ENCODE data around the gene RTN4R. TPM values are rescaled to one million over a fixed set of nuclear protein-coding genes. Genes with fewer than 3 reads are reported as not detected.

RTN4R gene
- total RNA-seq, 4 donors from 2014 or later, result 0.29 to 0.75 TPM; not detected in 2

GRCh38 chr22:20204311-20204710 lies 63.8 kb downstream of the RTN4R start:
- H3K27me3 ChIP-seq, result no peaks in the 10 kb centered on the region
- DNase-seq, result no peak
- H3K4me1 ChIP-seq, result peaks cover 0 to 11% of the 10 kb centered on the region in 2 donors
- no peak for ATAC-seq
- H3K27ac ChIP-seq, result peak overlapping the region in 3 of 4 donors; percentile 73 to 79 (median 77)
- H3K4me3 ChIP-seq, result no peak overlapping the region
- no peaks in the 10 kb centered on the region for H3K9me3 ChIP-seq
- TF ChIP-seq POLR2A (IDR thresholded peaks at IDR 0.05), result no peak
- TF ChIP-seq, protein P1, sequence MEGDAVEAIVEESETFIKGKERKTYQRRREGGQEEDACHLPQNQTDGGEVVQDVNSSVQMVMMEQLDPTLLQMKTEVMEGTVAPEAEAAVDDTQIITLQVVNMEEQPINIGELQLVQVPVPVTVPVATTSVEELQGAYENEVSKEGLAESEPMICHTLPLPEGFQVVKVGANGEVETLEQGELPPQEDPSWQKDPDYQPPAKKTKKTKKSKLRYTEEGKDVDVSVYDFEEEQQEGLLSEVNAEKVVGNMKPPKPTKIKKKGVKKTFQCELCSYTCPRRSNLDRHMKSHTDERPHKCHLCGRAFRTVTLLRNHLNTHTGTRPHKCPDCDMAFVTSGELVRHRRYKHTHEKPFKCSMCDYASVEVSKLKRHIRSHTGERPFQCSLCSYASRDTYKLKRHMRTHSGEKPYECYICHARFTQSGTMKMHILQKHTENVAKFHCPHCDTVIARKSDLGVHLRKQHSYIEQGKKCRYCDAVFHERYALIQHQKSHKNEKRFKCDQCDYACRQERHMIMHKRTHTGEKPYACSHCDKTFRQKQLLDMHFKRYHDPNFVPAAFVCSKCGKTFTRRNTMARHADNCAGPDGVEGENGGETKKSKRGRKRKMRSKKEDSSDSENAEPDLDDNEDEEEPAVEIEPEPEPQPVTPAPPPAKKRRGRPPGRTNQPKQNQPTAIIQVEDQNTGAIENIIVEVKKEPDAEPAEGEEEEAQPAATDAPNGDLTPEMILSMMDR (IDR thresholded peaks at IDR 0.05 in 4 of 5, conservative IDR thresholded peaks at IDR 0.05 in 1 of 5), result no peak
- intact Hi-C loops (cut with DNase I; ENCODE audit: low total_unique reads) (no loop called here), in situ Hi-C loops (cut with MboI; ENCODE audit: low sequenced_read_pairs in 4 of 4) (no loop called here)
- no peaks in the 10 kb centered on the region for H3K36me3 ChIP-seq

- intact Hi-C loops (cut with DNase I; ENCODE audit: low total_unique reads) (no loop called here), in situ Hi-C loops (cut with MboI; ENCODE audit: low sequenced_read_pairs in 4 of 4) (no loop called here)
- no peaks in the 10 kb centered on the region for H3K9me3 ChIP-seq
- no peaks in the 10 kb centered on the region for H3K27me3 ChIP-seq
- TF ChIP-seq, protein P1 (IDR thresholded peaks at IDR 0.05 in 4 of 5, conservative IDR thresholded peaks at IDR 0.05 in 1 of 5), result no peak
- no peak for TF ChIP-seq POLR2A (IDR thresholded peaks at IDR 0.05)
- ATAC-seq (peak; percentile 18 to 42), DNase-seq (no peak)
- no peaks in the 10 kb centered on the region for H3K36me3 ChIP-seq
- H3K4me3 ChIP-seq, result no peak overlapping the region
- peaks cover 0 to 11% of the 10 kb centered on the region in 2 donors for H3K4me1 ChIP-seq
- peak overlapping the region in 3 of 4 donors; percentile 73 to 79 (median 77) for H3K27ac ChIP-seq
Measured at GRCh38 chr22:20203552-20204201, 64.4 kb downstream of the RTN4R start.

- in situ Hi-C loops (cut with MboI; ENCODE audit: low sequenced_read_pairs in 4 of 4), result no loop called here
Measured at GRCh38 chr22:20203142-20203551, 65.0 kb downstream of the RTN4R start.

GRCh38 chr22:20201837-20202392 lies 66.2 kb downstream of the RTN4R start:
- DNase-seq (no peak), ATAC-seq (no peak)
- H3K4me1 ChIP-seq, result peaks cover 0 to 6% of the 10 kb centered on the region in 2 donors
- no peaks in the 10 kb centered on the region for H3K27me3 ChIP-seq
- in situ Hi-C loops (cut with MboI; ENCODE audit: low sequenced_read_pairs in 4 of 4) (no loop called here), intact Hi-C loops (cut with DNase I; ENCODE audit: low total_unique reads) (no loop called here)
- no peak overlapping the region for H3K27ac ChIP-seq
- H3K4me3 ChIP-seq, result no peak overlapping the region
- no peak for TF ChIP-seq POLR2A (IDR thresholded peaks at IDR 0.05)
- TF ChIP-seq, protein P1 (IDR thresholded peaks at IDR 0.05 in 4 of 5, conservative IDR thresholded peaks at IDR 0.05 in 1 of 5), result no peak
- H3K9me3 ChIP-seq, result no peaks in the 10 kb centered on the region
- no peaks in the 10 kb centered on the region for H3K36me3 ChIP-seq

More at GRCh38 chr22:20203142-20203551, 65.0 kb downstream of the RTN4R start:
- Histone ChIP-seq H3K27ac (peak overlapping the region in 3 of 4 donors; percentile 73 to 79 (median 77)), H3K36me3 (no peaks in the 10 kb centered on the region), H3K4me1 (peaks cover 0 to 11% of the 10 kb centered on the region in 2 donors), H3K27me3 (no peaks in the 10 kb centered on the region), H3K4me3 (no peak overlapping the region), H3K9me3 (no peaks in the 10 kb centered on the region)
- ATAC-seq (peak in 1 of 2 donors; percentile 31), DNase-seq (no peak)
- TF ChIP-seq, protein P1 (IDR thresholded peaks at IDR 0.05 in 4 of 5, conservative IDR thresholded peaks at IDR 0.05 in 1 of 5), result no peak
- no peak for TF ChIP-seq POLR2A (IDR thresholded peaks at IDR 0.05)
- intact Hi-C loops (cut with DNase I; ENCODE audit: low total_unique reads), result no loop called here
